Measurements from ENCODE around the gene AVEN. TPM values are rescaled to one million over a fixed set of nuclear protein-coding genes. Genes with fewer than 3 reads are reported as not detected.

The AVEN gene
- total and polyA plus RNA-seq, 2 of the 8 experiments (the other 6 are each of a cell fraction or from before 2014, with no cell fraction given), result 5.5 to 17.0 TPM

DNA sequence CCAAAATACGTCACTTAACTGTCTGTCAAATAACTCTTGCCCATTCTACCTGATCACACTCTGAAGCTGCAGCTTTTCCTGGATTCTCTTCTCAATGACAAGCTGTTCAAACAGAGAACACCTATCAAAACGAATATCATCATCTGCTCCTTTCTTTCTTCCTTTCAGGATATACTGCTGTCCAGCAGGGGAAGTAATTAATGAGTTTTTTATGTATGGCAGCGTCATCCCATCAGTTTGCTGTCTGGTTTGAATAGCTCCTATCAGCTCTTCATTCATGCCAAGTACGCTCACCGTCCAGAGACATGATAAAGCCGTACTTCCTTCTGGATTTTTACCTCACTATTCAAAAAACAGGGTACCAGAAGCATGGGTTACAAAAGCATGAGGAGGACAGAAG lies 70.8 kb downstream of the AVEN start, which contains the start of gene CHRM5 (continued):
- TF ChIP-seq, protein P1, sequence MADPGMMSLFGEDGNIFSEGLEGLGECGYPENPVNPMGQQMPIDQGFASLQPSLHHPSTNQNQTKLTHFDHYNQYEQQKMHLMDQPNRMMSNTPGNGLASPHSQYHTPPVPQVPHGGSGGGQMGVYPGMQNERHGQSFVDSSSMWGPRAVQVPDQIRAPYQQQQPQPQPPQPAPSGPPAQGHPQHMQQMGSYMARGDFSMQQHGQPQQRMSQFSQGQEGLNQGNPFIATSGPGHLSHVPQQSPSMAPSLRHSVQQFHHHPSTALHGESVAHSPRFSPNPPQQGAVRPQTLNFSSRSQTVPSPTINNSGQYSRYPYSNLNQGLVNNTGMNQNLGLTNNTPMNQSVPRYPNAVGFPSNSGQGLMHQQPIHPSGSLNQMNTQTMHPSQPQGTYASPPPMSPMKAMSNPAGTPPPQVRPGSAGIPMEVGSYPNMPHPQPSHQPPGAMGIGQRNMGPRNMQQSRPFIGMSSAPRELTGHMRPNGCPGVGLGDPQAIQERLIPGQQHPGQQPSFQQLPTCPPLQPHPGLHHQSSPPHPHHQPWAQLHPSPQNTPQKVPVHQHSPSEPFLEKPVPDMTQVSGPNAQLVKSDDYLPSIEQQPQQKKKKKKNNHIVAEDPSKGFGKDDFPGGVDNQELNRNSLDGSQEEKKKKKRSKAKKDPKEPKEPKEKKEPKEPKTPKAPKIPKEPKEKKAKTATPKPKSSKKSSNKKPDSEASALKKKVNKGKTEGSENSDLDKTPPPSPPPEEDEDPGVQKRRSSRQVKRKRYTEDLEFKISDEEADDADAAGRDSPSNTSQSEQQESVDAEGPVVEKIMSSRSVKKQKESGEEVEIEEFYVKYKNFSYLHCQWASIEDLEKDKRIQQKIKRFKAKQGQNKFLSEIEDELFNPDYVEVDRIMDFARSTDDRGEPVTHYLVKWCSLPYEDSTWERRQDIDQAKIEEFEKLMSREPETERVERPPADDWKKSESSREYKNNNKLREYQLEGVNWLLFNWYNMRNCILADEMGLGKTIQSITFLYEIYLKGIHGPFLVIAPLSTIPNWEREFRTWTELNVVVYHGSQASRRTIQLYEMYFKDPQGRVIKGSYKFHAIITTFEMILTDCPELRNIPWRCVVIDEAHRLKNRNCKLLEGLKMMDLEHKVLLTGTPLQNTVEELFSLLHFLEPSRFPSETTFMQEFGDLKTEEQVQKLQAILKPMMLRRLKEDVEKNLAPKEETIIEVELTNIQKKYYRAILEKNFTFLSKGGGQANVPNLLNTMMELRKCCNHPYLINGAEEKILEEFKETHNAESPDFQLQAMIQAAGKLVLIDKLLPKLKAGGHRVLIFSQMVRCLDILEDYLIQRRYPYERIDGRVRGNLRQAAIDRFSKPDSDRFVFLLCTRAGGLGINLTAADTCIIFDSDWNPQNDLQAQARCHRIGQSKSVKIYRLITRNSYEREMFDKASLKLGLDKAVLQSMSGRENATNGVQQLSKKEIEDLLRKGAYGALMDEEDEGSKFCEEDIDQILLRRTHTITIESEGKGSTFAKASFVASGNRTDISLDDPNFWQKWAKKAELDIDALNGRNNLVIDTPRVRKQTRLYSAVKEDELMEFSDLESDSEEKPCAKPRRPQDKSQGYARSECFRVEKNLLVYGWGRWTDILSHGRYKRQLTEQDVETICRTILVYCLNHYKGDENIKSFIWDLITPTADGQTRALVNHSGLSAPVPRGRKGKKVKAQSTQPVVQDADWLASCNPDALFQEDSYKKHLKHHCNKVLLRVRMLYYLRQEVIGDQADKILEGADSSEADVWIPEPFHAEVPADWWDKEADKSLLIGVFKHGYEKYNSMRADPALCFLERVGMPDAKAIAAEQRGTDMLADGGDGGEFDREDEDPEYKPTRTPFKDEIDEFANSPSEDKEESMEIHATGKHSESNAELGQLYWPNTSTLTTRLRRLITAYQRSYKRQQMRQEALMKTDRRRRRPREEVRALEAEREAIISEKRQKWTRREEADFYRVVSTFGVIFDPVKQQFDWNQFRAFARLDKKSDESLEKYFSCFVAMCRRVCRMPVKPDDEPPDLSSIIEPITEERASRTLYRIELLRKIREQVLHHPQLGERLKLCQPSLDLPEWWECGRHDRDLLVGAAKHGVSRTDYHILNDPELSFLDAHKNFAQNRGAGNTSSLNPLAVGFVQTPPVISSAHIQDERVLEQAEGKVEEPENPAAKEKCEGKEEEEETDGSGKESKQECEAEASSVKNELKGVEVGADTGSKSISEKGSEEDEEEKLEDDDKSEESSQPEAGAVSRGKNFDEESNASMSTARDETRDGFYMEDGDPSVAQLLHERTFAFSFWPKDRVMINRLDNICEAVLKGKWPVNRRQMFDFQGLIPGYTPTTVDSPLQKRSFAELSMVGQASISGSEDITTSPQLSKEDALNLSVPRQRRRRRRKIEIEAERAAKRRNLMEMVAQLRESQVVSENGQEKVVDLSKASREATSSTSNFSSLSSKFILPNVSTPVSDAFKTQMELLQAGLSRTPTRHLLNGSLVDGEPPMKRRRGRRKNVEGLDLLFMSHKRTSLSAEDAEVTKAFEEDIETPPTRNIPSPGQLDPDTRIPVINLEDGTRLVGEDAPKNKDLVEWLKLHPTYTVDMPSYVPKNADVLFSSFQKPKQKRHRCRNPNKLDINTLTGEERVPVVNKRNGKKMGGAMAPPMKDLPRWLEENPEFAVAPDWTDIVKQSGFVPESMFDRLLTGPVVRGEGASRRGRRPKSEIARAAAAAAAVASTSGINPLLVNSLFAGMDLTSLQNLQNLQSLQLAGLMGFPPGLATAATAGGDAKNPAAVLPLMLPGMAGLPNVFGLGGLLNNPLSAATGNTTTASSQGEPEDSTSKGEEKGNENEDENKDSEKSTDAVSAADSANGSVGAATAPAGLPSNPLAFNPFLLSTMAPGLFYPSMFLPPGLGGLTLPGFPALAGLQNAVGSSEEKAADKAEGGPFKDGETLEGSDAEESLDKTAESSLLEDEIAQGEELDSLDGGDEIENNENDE (IDR thresholded peaks at IDR 0.05; ENCODE audit: insufficient replicate concordance, low read length), result no peak
- TF ChIP-seq CHD2 (IDR thresholded peaks at IDR 0.05; ENCODE audit: low read length) (no peak), SP2 (IDR thresholded peaks at IDR 0.05; ENCODE audit: low read length) (no peak), EZH2 (IDR thresholded peaks at IDR 0.05; ENCODE audit: low read depth, low read length, severe bottlenecking) (no peak), SIX5 (IDR thresholded peaks at IDR 0.05; ENCODE audit: low read depth, low read length) (no peak)

All from H1 (cell line).